Fibroblast of mammary gland (primary cell): ENCODE measurements around the gene INSRR.
A peak's percentile ranks its signal among the peaks of the same experiment; 100 is the strongest.

ENCODE experiments used
- DNase-seq: peaks from one replicate; pipeline ENCODE4 v3.0.0-alpha.2; 2010; ENCODE audit warnings: low read depth
- H3K4me3 ChIP-seq: 2 replicates; pipeline ENCODE4 v1.5.1; 2011; ENCODE audit warnings: low read depth, mild to moderate bottlenecking, low read length, moderate library complexity; ENCODE audit not compliant: control insufficient read depth
- CTCF ChIP-seq: conservative IDR thresholded peaks from 2 replicates; pipeline ENCODE4 v1.5.1; 2011; ENCODE audit warnings: low read depth, low read length, inconsistent platforms; ENCODE audit not compliant: control insufficient read depth, insufficient read depth

The INSRR gene

DNA sequence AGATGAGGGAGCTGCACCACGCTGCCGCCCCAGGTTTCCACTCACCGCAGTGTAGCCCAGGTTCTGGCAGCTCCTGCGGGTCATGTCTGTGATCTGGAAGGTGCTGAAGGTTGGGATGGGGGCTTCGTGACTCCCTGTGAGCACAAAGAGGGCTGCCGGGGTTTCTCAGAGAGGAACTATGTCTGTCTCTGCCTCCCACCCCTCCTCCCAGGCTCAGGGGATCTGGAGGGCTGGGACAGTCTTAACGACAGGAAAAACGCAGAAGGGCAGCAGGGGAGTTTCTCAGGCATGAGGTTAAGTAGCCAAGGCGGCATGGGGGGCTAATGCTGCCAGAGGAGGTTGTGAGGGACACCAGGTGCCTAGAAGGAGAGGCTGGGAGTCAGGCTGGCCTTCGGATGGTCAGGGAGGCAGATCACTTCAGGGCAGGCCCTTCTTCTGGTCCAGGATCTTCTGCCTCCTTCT, 42.9 kb downstream of the INSRR start:
- no peak for TF ChIP-seq CTCF
- H3K4me3 ChIP-seq: no peak overlapping the region
- DNase-seq: no peak

GRCh38 chr1:156815307-156815826, 43.5 kb downstream of the INSRR start:
- DNase-seq: peak; percentile 95

DNA sequence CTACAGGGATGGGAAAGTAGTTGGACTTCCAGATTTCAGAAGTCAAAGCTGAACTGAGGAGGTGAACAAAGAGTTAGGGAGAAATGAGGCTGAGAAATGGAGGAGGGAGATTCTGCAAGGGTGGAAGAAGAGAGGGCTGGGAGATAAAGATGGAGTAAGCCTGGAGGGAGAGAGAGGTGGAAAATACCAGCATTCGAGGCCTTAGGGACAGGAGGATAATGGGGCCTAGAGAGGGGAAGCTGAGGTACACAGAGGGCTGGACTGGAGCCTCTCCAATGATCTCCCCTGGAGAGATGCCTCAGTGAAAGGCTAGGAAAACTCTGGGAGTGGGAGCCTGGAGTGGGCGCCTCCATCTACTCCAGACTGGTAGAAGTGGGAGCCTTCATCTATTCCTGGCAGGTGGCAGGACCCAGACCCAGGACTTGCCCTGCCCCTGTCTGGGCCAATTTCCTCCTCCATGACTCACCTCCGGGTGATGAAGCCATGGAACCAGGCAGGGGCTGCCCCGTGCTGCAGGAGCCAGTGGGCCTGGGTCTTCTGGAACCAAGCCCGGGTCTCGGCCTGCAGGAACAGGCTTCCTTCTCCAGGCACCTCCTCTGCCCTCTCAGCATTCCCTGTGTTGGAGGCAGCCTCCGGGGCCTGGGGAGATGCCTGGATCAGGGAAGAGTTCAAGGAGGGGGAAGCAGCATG, 44.2 kb downstream of the INSRR start:
- TF ChIP-seq CTCF: no peak
- no peak overlapping the region for H3K4me3 ChIP-seq
- DNase-seq: no peak

More at GRCh38 chr1:156815307-156815826, 43.5 kb downstream of the INSRR start:
- H3K4me3 ChIP-seq: no peak overlapping the region
- TF ChIP-seq CTCF: no peak

- DNase-seq: peak; percentile 39
- peak; percentile 36 for TF ChIP-seq CTCF
Measured at GRCh38 chr1:156813750-156814570, 45.0 kb downstream of the INSRR start.

DNA sequence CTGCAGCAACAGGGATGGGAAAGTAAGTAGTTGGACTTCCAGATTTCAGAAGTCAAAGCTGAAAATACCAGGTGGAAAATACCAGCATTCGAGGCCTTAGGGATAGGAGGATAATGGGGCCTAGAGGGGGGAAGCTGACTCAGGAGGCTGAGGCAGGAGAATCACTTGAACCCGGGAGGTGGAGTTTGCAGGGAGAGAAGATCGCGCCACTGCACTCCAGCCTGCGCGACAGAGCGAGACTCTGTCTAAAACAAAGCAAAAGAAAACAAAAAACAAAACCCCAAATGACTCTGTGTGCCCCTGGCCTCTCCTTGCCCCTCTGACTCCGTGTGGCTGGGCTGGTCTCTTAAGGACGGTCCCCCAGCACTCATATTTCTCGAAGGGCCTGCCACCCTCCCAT, 45.6 kb downstream of the INSRR start:
- TF ChIP-seq CTCF: no peak
- DNase-seq: no peak
- H3K4me3 ChIP-seq: no peak overlapping the region

More at GRCh38 chr1:156813750-156814570, 45.0 kb downstream of the INSRR start:
- H3K4me3 ChIP-seq: peak overlapping the region; percentile 16

DNA sequence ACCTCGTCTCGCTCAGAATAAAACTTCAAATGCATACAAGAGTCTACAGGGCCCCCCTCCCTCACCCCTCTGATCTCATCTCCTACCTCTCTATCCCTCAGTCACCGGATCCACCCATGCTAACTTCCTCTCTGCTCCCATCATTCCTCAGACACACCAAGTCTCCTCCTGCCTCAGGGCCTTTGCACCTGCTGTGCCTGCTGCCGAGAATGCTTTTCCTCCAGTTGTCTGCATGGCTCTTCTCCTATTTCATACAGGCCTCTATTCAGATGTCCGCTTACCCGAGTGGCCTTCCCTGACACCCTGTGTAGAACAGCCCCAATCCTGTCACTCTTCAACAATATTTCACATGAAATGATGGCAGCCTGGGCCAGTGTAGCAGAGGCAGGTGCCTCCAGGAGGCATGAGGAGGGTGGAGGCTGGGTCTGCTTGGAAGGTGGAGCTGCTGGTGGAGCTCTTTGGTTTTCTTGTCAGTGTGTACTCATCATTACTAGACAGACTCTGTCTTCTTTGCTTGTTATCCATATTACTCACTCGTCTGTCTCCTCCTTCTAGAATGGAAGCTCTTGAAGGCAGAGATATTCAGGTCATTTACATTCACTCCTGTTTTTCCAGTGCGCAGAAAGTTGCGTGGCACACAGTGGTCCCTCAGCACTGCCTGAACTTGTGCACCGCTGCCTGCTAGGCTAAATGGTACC, 46.5 kb downstream of the INSRR start:
- no peak for DNase-seq
- TF ChIP-seq CTCF: no peak
- no peak overlapping the region for H3K4me3 ChIP-seq
